Brain microvascular endothelial cell (primary cell): ENCODE measurements around the gene RIMKLA.

Source experiments
- DNase-seq: peaks from one replicate; pipeline ENCODE4 v3.0.0-alpha.2; 2020
- H3K27ac ChIP-seq: fragments of 250-450 bp; sonication (Bioruptor Pico); 2 replicates; pipeline ENCODE4 v1.5.1; 2020; ENCODE audit warnings: mild to moderate bottlenecking, moderate library complexity
- H3K27me3 ChIP-seq: fragments of 250-450 bp; sonication (Bioruptor Pico); replicated peaks from 2 replicates; pipeline ENCODE4 v1.5.1; 2020; ENCODE audit warnings: mild to moderate bottlenecking
- H3K36me3 ChIP-seq: fragments of 250-450 bp; sonication (Bioruptor Pico); replicated peaks from 2 replicates; pipeline ENCODE4 v1.5.1; 2020; ENCODE audit warnings: mild to moderate bottlenecking
- H3K4me3 ChIP-seq: 2 replicates; pipeline ENCODE4 v1.5.1; 2011; ENCODE audit warnings: low read depth, mild to moderate bottlenecking, control low read depth, low read length, moderate library complexity
- CTCF ChIP-seq: IDR thresholded peaks from 2 replicates; pipeline ENCODE4 v1.5.1; 2011; ENCODE audit warnings: low read depth, mild to moderate bottlenecking, moderate library complexity, low read length, control low read depth, inconsistent platforms; ENCODE audit errors: missing control alignments
- in situ Hi-C: cut with HindIII; loops from 2 replicates; pipeline ENCODE4 v1.10.0; 2017; ENCODE audit warnings: low sequenced_read_pairs, low pct_ligation_motif_present

Gene RIMKLA

GRCh38 chr1:42335809-42336518 is 44.6 kb upstream of the RIMKLA start:
- peak overlapping the region; percentile 99 for H3K4me3 ChIP-seq
- H3K27ac ChIP-seq, result no peak overlapping the region
- peak; percentile 36 for DNase-seq
- peaks cover 2% of the 10 kb centered on the region for H3K36me3 ChIP-seq
- no peaks in the 10 kb centered on the region for H3K27me3 ChIP-seq
- in situ Hi-C loops, result no loop called here
- no peak for TF ChIP-seq CTCF

- no peak overlapping the region for H3K27ac ChIP-seq
- H3K36me3 ChIP-seq, result peaks cover 2% of the 10 kb centered on the region
- in situ Hi-C loops, result no loop called here
- no peak for DNase-seq
- TF ChIP-seq CTCF, result no peak
- H3K27me3 ChIP-seq, result no peaks in the 10 kb centered on the region
- no peak overlapping the region for H3K4me3 ChIP-seq
These were observed 43.6 kb upstream of the RIMKLA start for GRCh38 chr1:42336978-42337377.

GRCh38 chr1:42340093-42340492 is 40.5 kb upstream of the RIMKLA start:
- Histone ChIP-seq H3K27me3 (no peaks in the 10 kb centered on the region), H3K27ac (no peak overlapping the region), H3K4me3 (no peak overlapping the region), H3K36me3 (no peaks in the 10 kb centered on the region)
- in situ Hi-C loops, result no loop called here
- no peak for DNase-seq
- TF ChIP-seq CTCF, result no peak

GRCh38 chr1:42340901-42341300 is 39.7 kb upstream of the RIMKLA start:
- in situ Hi-C loops, result no loop called here
- no peak for TF ChIP-seq CTCF
- DNase-seq, result no peak

GRCh38 chr1:42343049-42343448 is 37.5 kb upstream of the RIMKLA start:
- no peaks in the 10 kb centered on the region for H3K36me3 ChIP-seq
- no peak overlapping the region for H3K4me3 ChIP-seq
- no peaks in the 10 kb centered on the region for H3K27me3 ChIP-seq
- no peak for DNase-seq
- no peak for TF ChIP-seq CTCF
- in situ Hi-C loops, result no loop called here
- H3K27ac ChIP-seq, result no peak overlapping the region

More at GRCh38 chr1:42340901-42341300, 39.7 kb upstream of the RIMKLA start:
- Histone ChIP-seq H3K36me3 (no peaks in the 10 kb centered on the region), H3K27ac (no peak overlapping the region), H3K27me3 (no peaks in the 10 kb centered on the region), H3K4me3 (no peak overlapping the region)

GRCh38 chr1:42348498-42348897 is 32.1 kb upstream of the RIMKLA start:
- Histone ChIP-seq H3K27ac (no peak overlapping the region), H3K36me3 (no peaks in the 10 kb centered on the region), H3K27me3 (no peaks in the 10 kb centered on the region), H3K4me3 (no peak overlapping the region)
- DNase-seq, result no peak
- no peak for TF ChIP-seq CTCF
- in situ Hi-C loops, result no loop called here
